ENCODE results near the gene PURB.

DNA sequence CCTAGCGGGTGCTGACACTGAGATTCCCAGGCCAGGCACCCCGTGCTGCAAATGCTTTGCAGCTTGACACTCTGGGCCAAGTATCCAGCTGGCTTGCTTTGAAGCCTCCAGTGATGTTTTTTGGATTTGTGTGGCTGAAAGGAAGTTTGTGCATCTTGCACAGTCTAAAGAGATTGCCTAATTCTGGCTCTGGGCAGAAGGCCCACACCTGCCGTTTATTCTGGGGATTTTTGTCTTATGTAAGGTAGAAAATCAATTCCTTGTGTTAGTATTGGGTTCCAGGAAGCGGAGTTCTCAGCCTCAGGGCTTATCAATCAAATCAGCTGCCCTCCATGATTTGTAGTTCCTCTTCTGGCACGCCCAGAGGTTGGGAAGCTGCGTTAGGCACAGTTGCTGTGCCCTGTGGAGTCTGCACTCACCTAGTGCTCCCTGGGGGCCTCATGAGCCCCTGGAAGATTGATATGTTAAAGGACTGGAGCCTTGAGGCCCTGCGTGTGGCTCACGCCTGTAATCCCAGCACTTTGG is 8.4 kb upstream of the PURB start:
- TF ChIP-seq, protein P1, sequence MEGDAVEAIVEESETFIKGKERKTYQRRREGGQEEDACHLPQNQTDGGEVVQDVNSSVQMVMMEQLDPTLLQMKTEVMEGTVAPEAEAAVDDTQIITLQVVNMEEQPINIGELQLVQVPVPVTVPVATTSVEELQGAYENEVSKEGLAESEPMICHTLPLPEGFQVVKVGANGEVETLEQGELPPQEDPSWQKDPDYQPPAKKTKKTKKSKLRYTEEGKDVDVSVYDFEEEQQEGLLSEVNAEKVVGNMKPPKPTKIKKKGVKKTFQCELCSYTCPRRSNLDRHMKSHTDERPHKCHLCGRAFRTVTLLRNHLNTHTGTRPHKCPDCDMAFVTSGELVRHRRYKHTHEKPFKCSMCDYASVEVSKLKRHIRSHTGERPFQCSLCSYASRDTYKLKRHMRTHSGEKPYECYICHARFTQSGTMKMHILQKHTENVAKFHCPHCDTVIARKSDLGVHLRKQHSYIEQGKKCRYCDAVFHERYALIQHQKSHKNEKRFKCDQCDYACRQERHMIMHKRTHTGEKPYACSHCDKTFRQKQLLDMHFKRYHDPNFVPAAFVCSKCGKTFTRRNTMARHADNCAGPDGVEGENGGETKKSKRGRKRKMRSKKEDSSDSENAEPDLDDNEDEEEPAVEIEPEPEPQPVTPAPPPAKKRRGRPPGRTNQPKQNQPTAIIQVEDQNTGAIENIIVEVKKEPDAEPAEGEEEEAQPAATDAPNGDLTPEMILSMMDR (IDR thresholded peaks at IDR 0.05 in 4 of 5, conservative IDR thresholded peaks at IDR 0.05 in 1 of 5) = no peak
- TF ChIP-seq POLR2A (IDR thresholded peaks at IDR 0.05) = no peak

All from gastrocnemius medialis (tissue), 4 donors.